GM18519 (cell line): ENCODE data around the gene PSME1.

Experiments used
- ATAC-seq: cut with Tn5 transposase; IDR thresholded peaks from one replicate; pipeline ENCODE4 v1.9.1; 2021; ENCODE audit warnings: mild to moderate bottlenecking, moderate library complexity; ENCODE audit not compliant: unreplicated experiment, low FRiP score

PSME1 gene

GRCh38 chr14:24185026-24185425, 49.0 kb downstream of the PSME1 start:
- no peak for ATAC-seq

- ATAC-seq, result no peak
These were observed 49.7 kb downstream of the PSME1 start for GRCh38 chr14:24185741-24186140.

GRCh38 chr14:24186831-24187538, 51.0 kb downstream of the PSME1 start:
- ATAC-seq, result no peak

- ATAC-seq, result no peak
These were observed 51.5 kb downstream of the PSME1 start for GRCh38 chr14:24187539-24187915.
